ENCODE measurements around the gene BEST2. TPM values are rescaled to one million over a fixed set of nuclear protein-coding genes. Genes with fewer than 3 reads are reported as not detected.
"Not testable (repeated sequence)": the region's sequence is repeated elsewhere in the genome, so short reads cannot be mapped to it uniquely, and the experiment has no call there.

BEST2 gene
- total RNA-seq, 1 donor from 2014 or later, result not detected

DNA sequence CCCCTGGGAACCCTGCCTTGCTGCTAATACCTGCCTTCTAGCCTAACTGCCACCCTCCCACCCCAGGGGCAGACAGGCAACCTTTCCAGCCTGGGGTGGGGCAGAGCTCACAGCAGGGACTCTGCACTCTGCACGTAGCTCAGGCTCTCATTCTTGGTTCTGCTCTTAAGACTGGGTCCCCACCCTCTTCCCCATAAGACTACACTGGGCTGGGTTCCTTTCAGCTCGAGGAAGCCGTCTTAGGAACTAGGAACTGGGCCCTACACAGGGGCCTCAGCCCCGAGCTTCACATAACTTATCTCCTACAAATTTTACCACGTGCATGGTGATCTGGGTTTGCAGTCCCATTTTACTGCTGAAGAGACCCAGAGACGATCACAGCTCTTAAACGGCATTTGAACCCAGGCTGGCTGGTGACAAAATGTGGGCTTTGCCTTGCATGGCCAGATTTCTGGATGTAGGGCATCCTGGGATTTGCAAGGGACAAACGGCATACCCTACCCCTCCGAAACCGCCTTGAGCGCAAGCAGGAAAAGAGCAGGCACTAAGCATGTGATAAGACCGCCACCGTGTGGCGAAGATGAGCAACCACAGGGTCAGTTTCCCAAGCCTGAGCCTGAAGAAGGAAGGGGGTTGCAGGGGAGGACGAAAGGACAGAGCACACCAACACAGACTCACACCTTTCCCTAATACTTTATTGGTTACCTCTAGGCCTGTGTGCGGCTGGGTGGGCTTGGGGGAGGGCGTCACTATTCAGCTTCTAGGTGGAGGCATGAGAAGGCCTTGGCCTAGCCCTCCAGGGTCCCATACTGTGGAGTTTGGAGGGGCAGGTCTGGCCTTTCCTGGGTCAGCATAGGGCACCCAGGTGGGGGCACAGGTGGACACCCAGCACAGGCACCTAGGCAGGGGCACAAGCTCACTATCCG lies 44.8 kb downstream of the BEST2 start:
- Mint-ChIP-seq H3K4me3 (ENCODE audit: unreplicated experiment) (peak overlapping the region; percentile 50), H3K36me3 (ENCODE audit: unreplicated experiment) (peaks cover 2% of the 10 kb centered on the region), H3K4me1 (ENCODE audit: unreplicated experiment) (peaks cover 27% of the 10 kb centered on the region), H3K27ac (ENCODE audit: unreplicated experiment) (peak overlapping the region; percentile 74), H3K27me3 (ENCODE audit: unreplicated experiment) (no peaks in the 10 kb centered on the region), H3K9me3 (ENCODE audit: unreplicated experiment) (no peaks in the 10 kb centered on the region)
- TF ChIP-seq, protein P1, sequence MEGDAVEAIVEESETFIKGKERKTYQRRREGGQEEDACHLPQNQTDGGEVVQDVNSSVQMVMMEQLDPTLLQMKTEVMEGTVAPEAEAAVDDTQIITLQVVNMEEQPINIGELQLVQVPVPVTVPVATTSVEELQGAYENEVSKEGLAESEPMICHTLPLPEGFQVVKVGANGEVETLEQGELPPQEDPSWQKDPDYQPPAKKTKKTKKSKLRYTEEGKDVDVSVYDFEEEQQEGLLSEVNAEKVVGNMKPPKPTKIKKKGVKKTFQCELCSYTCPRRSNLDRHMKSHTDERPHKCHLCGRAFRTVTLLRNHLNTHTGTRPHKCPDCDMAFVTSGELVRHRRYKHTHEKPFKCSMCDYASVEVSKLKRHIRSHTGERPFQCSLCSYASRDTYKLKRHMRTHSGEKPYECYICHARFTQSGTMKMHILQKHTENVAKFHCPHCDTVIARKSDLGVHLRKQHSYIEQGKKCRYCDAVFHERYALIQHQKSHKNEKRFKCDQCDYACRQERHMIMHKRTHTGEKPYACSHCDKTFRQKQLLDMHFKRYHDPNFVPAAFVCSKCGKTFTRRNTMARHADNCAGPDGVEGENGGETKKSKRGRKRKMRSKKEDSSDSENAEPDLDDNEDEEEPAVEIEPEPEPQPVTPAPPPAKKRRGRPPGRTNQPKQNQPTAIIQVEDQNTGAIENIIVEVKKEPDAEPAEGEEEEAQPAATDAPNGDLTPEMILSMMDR (IDR thresholded peaks at IDR 0.05), result peak; percentile 96
- DNase-seq (ENCODE audit: extremely low spot score, unreplicated experiment), result no peak

DNA sequence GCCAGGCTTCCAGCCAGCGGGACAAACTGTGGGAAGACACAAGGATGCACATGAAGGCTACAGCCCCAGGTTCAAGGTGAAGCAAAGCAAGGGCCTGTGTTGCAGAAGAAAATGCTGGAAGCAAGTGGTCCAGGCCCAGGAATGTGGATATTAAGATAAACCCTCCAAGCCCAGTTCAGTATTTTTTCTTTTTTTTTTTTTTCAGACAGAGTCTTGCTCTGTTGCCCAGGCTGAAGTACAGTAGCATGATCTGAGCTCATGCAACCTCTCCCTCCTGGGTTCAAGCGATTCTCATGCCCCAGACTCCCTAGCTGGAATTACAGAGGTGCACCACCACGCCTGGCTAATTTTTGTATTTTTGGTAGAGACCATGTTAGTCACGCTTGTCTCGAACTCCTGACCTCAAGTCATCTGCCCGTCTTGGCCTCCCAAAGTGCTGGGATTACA lies 45.6 kb downstream of the BEST2 start:
- TF ChIP-seq, protein P1 (IDR thresholded peaks at IDR 0.05), result no peak
- Mint-ChIP-seq H3K9me3 (ENCODE audit: unreplicated experiment) (no peaks in the 10 kb centered on the region), H3K27ac (ENCODE audit: unreplicated experiment) (no peak overlapping the region), H3K36me3 (ENCODE audit: unreplicated experiment) (peaks cover 2% of the 10 kb centered on the region), H3K4me3 (ENCODE audit: unreplicated experiment) (no peak overlapping the region), H3K4me1 (ENCODE audit: unreplicated experiment) (peaks cover 28% of the 10 kb centered on the region), H3K27me3 (ENCODE audit: unreplicated experiment) (no peaks in the 10 kb centered on the region)
- DNase-seq (ENCODE audit: extremely low spot score, unreplicated experiment), result no peak

DNA sequence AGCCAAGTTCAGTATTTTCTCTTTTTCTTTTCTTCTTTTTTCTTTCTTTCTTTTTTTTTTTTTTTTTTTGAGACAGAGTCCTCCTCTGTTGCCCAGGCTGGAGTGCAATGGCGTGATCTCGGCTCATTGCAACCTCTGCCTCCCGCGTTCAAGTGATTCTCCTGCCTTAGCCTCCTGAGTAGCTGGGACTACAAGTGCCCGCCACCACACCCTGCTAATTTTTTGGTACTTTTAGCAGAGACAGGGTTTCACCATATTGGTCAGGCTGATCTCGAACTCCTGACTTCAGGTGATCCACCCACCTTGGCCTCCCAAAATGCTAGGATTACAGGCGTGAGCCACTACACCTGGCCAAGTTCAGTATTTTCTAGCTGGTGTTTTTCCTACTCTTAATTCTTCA lies 46.0 kb downstream of the BEST2 start:
- peaks cover 32% of the 10 kb centered on the region for H3K4me1 Mint-ChIP-seq (ENCODE audit: unreplicated experiment)
- not testable (repeated sequence) for DNase-seq (ENCODE audit: extremely low spot score, unreplicated experiment); H3K9me3 Mint-ChIP-seq (ENCODE audit: unreplicated experiment); H3K4me3 Mint-ChIP-seq (ENCODE audit: unreplicated experiment); H3K36me3 Mint-ChIP-seq (ENCODE audit: unreplicated experiment); H3K27me3 Mint-ChIP-seq (ENCODE audit: unreplicated experiment); H3K27ac Mint-ChIP-seq (ENCODE audit: unreplicated experiment)

DNA sequence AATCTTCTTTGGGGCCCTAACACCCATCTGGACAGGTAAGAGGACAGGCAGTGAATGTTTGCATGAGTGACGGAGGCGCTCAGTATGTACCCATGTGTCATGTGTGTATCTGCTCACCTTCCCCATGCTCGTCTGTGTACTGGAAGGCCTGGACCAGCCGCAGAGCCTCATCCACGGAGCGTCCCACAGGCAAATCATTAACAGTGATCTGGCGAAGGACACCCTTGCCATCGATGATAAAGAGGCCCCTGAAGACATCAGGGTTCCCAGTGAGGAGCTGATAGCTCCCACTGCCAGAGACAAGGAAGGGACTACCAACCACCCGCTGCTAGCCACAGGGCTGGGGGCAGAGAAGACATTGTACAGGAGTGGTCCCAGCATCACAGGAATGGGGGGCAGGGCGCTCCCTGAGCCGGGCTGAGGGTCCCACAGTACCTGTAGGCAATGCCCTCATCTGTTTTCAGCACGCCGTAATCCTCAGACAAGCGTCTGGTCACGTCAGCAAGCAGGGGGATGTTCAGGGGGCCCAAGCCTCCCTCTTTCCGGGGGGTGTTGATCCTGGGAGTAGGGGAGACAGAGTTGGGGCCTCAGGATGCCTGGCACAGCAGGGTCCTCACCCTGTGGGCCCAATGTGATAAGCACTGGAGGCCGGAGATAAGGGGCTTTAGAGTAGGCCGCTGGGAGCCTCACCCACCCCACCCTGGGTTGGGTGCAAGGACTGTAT lies 48.3 kb downstream of the BEST2 start:
- H3K27ac Mint-ChIP-seq (ENCODE audit: unreplicated experiment), result no peak overlapping the region
- TF ChIP-seq, protein P1 (IDR thresholded peaks at IDR 0.05), result no peak
- peak overlapping the region; percentile 85 for H3K4me3 Mint-ChIP-seq (ENCODE audit: unreplicated experiment)
- no peak for DNase-seq (ENCODE audit: extremely low spot score, unreplicated experiment)
- H3K4me1 Mint-ChIP-seq (ENCODE audit: unreplicated experiment), result peaks cover 25% of the 10 kb centered on the region
- no peaks in the 10 kb centered on the region for H3K36me3 Mint-ChIP-seq (ENCODE audit: unreplicated experiment)
- no peaks in the 10 kb centered on the region for H3K27me3 Mint-ChIP-seq (ENCODE audit: unreplicated experiment)
- H3K9me3 Mint-ChIP-seq (ENCODE audit: unreplicated experiment), result no peaks in the 10 kb centered on the region

DNA sequence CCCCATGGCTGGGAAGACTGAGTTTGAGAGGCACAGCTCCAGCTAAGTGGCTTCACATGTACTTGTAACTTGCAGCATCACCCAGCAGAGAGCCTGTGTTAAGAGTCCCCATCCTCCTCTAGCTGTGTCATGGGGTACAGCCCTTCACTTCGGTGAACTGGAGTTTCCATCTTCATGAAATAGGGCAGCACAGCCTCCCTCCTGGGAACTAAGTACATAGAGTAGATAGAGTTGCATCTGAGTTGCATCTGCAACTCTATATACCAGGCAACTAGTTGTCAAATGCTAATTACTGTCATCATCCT lies 48.8 kb downstream of the BEST2 start:
- Mint-ChIP-seq H3K36me3 (ENCODE audit: unreplicated experiment) (no peaks in the 10 kb centered on the region), H3K27ac (ENCODE audit: unreplicated experiment) (no peak overlapping the region), H3K9me3 (ENCODE audit: unreplicated experiment) (no peaks in the 10 kb centered on the region), H3K4me3 (ENCODE audit: unreplicated experiment) (peak overlapping the region; percentile 85), H3K4me1 (ENCODE audit: unreplicated experiment) (peaks cover 24% of the 10 kb centered on the region), H3K27me3 (ENCODE audit: unreplicated experiment) (no peaks in the 10 kb centered on the region)
- no peak for DNase-seq (ENCODE audit: extremely low spot score, unreplicated experiment)
- TF ChIP-seq, protein P1 (IDR thresholded peaks at IDR 0.05), result no peak
